Lower leg skin (tissue), 4 donors: ENCODE data around the gene RARRES2. TPM values are rescaled to one million over a fixed set of nuclear protein-coding genes. Genes with fewer than 3 reads are reported as not detected.
"Not testable (repeated sequence)": the region's sequence is repeated elsewhere in the genome, so short reads cannot be mapped to it uniquely, and the experiment has no call there.

ENCODE experiments used
- DNase-seq, 2 donors: peaks; one replicate each; pipeline ENCODE4 v3.0.0-alpha.2; 2019; ENCODE audit warnings: low spot score in 2 of 2
- H3K4me3 ChIP-seq: fragments of 200-600 bp; sonication (generic); 2 replicates; pipeline ENCODE4 v1.5.1; 2017; ENCODE audit warnings: mild to moderate bottlenecking, low read depth; ENCODE audit not compliant: poor library complexity, severe bottlenecking
- CTCF ChIP-seq, 3 donors: fragments of 450-650 bp; IDR thresholded peaks; one replicate each; pipeline ENCODE4 v1.5.1; 2016; ENCODE audit warnings: antibody characterized with exemption in 3 of 3, mild to moderate bottlenecking in 3 of 3, moderate library complexity in 2 of 3
- POLR2A ChIP-seq, 2 donors: fragments of 450-650 bp; IDR thresholded peaks; one replicate each; pipeline ENCODE4 v1.6.1; 2016 to 2017; ENCODE audit warnings: antibody characterized with exemption in 2 of 2, mild to moderate bottlenecking in 1 of 2, moderate library complexity in 1 of 2
- WGBS, 2 donors: methylation state at CpG; one replicate each; pipeline ENCODE4 v1.1.5; 2018; 5-methylcytosine and 5-hydroxymethylcytosine counted together
- intact Hi-C: fragments of 100-400 bp; cut with DNase I; formaldehyde crosslinking; loops from one replicate; pipeline ENCODE4 v1.15.0; 2023; ENCODE audit warnings: low total_unique reads
- total RNA-seq, 4 donors: library from RNA; depleted of rRNA; stranded (reverse); fragments of >200 nt; gene quantifications; one replicate each; pipeline ENCODE4 v1.1.0, GENCODE V29; 2016

The RARRES2 gene
- 10 to 100 TPM in 3 of 4 donors, 1 to 10 TPM in 1; 9.8 to 30.0 (median 16.8) TPM for total RNA-seq

GRCh38 chr7:150341263-150342120 is at the start of gene RARRES2:
RARRES2 (minus strand) TSS chr7:150341629; CDS start chr7:150340609, 1,020 bp downstream.
- TF ChIP-seq CTCF (IDR thresholded peaks at IDR 0.05): no peak
- TF ChIP-seq POLR2A (IDR thresholded peaks at IDR 0.05): no peak
- intact Hi-C loops: no loop called here
- peak within 1 kb of the TSS; percentile 0 for H3K4me3 ChIP-seq
- DNase-seq: peak in 1 of 2 donors; percentile 90
- WGBS, 2 donors: 6 to 19% methylated on average over 32 to 49 of the region's 49 CpGs

- TF ChIP-seq POLR2A (IDR thresholded peaks at IDR 0.05): no peak
- TF ChIP-seq CTCF (IDR thresholded peaks at IDR 0.05): no peak
- no peak overlapping the region for H3K4me3 ChIP-seq
- intact Hi-C loops: no loop called here
- 92 to 96% methylated on average over 7 of the region's 7 CpGs for WGBS, 2 donors
- DNase-seq: no peak
Measured at GRCh38 chr7:150390205-150390604, 48.8 kb upstream of the RARRES2 start.

GRCh38 chr7:150389532-150389816 is 48.0 kb upstream of the RARRES2 start:
- H3K4me3 ChIP-seq: no peak overlapping the region
- DNase-seq: no peak
- intact Hi-C loops: no loop called here
- TF ChIP-seq POLR2A (IDR thresholded peaks at IDR 0.05): no peak
- no peak for TF ChIP-seq CTCF (IDR thresholded peaks at IDR 0.05)
- 78 to 83% methylated on average over 5 of the region's 5 CpGs for WGBS, 2 donors

GRCh38 chr7:150388709-150389531 is 47.5 kb upstream of the RARRES2 start:
- no peak overlapping the region for H3K4me3 ChIP-seq
- intact Hi-C loops: no loop called here
- TF ChIP-seq POLR2A (IDR thresholded peaks at IDR 0.05) (no peak), CTCF (IDR thresholded peaks at IDR 0.05) (peak in 1 of 3 donors; percentile 71)
- DNase-seq: no peak
- 65 to 68% methylated on average over 20 of the region's 20 CpGs for WGBS, 2 donors

GRCh38 chr7:150388306-150388705 is 46.9 kb upstream of the RARRES2 start:
- TF ChIP-seq CTCF (IDR thresholded peaks at IDR 0.05) (no peak), POLR2A (IDR thresholded peaks at IDR 0.05) (no peak)
- no peak overlapping the region for H3K4me3 ChIP-seq
- 86 to 90% methylated on average over 7 of the region's 7 CpGs for WGBS, 2 donors
- no peak for DNase-seq
- intact Hi-C loops: no loop called here

GRCh38 chr7:150385884-150386283 is 44.5 kb upstream of the RARRES2 start:
- H3K4me3 ChIP-seq, DNase-seq, intact Hi-C loops: not testable (repeated sequence)
- 67 to 69% methylated on average over 6 of the region's 6 CpGs for WGBS, 2 donors
